Fibroblast of skin of left biceps (primary cell): ENCODE measurements around the gene MAP3K7.

ENCODE experiments used
- DNase-seq, 2 experiments: peaks; one replicate each; pipeline ENCODE4 v3.0.0-alpha.2; 2013; ENCODE audit warnings: low read depth in 2 of 2

MAP3K7 gene

GRCh38 chr6:90484385-90484784 lies 102.5 kb downstream of the MAP3K7 start:
- DNase-seq: no peak

GRCh38 chr6:90483956-90484355 lies 102.9 kb downstream of the MAP3K7 start:
- no peak for DNase-seq

- DNase-seq: no peak
Measured at GRCh38 chr6:90483116-90483839, 103.6 kb downstream of the MAP3K7 start.

DNA sequence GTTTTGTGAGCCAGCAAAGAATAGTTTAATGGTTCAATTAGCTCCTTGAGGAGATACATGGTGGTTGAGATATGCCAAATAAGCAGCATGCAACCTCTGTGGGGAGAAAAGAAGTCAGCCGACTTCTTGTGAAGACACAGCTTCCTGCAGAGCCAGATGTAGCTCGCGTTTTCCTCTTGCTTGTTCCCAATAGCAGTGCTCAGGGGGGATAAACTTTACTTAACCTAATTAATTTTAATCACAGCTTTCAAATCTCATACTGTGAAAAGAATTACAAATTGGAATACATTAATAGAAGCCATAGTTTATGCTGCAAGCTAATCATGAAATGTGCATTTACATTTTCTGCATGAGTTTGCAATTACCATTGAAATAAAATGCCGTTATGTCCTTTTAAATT lies 106.2 kb downstream of the MAP3K7 start:
- no peak for DNase-seq

GRCh38 chr6:90479603-90479926 lies 107.3 kb downstream of the MAP3K7 start:
- no peak for DNase-seq

DNA sequence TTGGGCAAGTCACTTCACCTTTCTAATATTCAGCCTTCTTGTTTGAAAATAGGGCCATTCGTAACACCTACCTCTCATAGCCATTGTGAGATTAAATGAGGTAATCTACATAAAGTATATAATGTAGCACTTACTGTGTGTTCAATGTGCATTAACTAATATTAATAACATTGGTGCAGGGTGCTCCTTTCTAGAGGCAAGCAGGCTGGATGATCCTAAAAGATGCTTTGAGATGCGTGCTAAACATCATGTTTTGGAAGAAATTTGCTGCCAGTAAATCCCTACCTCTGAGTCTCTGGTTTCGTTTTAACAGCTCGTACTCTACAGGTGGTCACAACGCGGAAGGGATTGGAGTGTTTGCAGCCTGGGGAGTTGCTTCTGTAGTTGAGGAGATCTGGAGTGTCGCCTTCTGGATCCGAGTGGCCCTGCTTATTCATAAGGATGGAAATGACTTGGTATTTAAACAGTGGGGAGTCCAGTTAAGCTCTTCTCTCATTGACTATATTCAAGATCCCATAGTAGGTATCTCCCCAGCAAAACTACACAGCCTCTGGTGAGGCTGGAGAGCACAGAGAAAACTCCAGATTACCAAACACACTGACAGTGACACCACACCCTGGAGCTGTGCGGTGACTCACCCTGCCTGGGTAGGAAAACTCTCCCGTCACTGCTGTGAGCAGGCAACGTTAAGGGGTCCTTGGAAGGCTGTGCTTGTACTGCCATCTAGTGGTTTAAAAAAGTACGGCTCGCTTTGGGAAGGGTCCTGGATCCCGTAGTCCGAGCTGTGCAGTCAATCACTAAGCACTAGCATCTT lies 107.9 kb downstream of the MAP3K7 start:
- peak; percentile 78 to 82 for DNase-seq

- DNase-seq: no peak
Measured at GRCh38 chr6:90478278-90478677, 108.6 kb downstream of the MAP3K7 start.

DNA sequence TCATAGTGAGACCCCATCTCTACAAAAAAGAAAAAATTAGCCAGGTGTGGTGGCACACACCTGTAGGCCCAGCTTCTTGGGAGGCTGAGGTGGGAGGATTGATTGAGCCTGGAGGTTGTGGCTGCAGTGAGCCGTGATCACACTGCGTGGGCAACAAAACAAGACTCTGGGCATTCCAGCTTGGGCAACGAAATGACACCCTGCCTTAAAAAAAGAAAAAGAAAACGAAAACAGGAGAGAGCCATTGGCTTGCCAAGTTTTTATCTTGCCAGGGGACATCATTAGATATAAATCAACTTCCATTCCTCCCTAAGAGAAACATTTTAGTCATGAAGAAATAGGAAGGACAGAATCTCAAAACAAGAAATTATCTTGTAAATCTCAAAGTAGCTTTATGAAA lies 109.5 kb downstream of the MAP3K7 start:
- no peak for DNase-seq

GRCh38 chr6:90472716-90473115 lies 114.2 kb downstream of the MAP3K7 start:
- DNase-seq: no peak

DNA sequence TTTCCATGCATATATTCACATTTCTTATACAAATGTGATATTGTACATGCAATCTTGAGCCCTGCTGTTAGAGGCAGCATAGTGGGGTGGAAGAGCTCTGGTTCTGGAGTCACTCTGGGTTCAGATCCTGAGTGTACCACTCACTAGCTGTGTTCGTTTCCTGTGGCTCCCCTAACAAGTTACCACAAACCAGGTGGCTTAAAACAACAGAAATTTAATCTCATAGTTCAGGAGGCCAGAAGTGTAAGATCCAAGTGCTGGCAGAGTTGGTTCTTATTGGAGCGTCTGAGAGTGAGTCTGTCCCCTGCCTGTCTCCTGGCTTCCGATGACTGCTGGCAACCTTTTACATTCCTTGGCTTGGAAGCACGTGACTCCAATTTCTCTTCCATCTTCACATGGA lies 115.6 kb downstream of the MAP3K7 start:
- DNase-seq: no peak

GRCh38 chr6:90469906-90470305 lies 117.0 kb downstream of the MAP3K7 start:
- no peak for DNase-seq

DNA sequence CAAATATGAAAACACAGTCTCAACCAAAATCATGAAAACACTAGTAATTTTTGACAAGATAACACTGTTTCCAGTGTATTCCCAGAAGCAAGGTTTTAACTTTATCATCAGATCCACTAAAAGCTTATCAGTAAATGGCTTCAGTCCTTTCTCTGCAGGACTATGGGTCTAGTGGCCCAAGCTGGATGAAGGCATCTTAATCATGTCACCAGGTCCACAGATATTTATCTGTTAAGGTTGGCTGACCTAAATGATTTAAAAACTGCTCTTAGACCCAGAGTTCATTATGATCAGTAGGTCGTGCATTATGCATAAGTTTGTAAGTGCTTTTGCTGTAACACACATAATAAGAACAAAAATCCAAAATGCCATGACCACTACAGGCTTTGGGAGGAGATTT lies 118.0 kb downstream of the MAP3K7 start:
- DNase-seq: no peak

DNA sequence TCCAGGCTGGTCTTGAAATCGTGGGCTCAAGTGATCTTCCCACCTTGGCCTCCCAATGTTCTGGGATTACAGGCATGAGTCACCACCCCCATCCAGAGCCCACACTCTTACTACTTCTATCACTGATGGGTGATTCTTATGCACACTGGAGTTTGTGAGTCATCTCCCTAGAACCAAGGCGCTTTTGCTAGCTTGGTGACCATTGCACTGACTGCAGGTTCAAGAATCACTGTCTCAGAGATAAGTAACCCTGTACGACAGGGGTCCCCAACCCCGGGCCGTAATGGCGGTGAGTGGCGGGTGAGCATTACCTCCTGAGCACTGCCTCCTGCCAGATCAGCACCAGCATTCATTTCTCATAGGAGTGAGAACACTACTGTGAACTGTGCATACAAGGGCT lies 118.8 kb downstream of the MAP3K7 start:
- no peak for DNase-seq

GRCh38 chr6:90467546-90467945 lies 119.3 kb downstream of the MAP3K7 start:
- no peak for DNase-seq

DNA sequence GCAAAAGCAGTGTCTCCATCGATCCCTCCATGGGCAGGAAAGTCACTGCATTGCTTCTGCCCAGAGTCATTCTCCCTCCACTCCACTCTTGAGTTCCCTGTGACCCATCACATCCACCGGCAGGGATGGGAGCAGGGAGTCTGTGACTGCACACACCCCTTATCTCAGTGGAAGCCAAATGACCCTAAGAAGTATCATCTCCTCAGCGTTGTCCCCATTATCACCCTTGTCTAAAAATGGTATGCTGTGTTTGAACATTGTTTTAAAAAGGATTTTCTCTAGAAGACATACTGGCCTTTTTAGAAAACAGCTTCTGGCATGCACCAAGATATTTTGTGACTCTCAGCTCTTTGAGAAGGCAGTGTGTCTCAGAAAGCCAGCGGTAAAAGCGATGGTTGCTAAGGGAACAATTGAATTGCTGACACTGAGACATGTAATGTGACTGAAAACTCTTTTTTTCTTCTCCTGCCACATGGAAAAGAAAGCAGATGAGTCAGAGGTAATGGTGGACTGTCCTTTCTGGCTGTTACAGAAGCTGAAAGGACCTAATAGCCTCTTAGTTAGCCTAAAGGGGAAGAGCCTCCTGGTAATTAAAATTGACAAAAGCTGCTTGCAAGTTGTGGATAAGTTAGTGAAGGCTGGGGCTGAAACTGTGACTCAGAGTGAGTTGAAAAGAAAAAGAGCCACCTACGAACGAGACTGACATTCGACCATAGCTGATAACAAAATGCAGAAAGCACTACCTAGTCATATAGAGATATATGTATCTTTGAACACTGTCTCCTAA lies 120.5 kb downstream of the MAP3K7 start:
- DNase-seq: no peak

DNA sequence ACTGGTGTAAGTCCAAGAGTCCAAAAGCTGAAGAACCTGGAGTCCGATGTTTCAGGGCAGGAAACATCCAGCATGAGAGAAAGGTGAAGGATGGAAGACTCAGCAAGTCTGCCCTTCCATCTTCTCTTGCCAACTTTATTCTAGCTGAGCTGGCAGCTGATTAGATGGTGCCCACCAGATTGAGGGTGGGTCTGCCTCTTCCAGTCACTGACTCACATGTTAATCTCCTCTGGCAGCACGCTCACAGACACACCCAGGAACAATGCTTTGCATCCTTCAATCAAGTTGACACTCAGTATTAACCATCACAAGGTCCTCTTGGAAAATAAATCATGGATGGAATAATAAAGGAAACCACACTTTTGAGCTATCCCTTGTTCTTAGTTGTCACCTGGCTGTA lies 121.2 kb downstream of the MAP3K7 start:
- DNase-seq: no peak

DNA sequence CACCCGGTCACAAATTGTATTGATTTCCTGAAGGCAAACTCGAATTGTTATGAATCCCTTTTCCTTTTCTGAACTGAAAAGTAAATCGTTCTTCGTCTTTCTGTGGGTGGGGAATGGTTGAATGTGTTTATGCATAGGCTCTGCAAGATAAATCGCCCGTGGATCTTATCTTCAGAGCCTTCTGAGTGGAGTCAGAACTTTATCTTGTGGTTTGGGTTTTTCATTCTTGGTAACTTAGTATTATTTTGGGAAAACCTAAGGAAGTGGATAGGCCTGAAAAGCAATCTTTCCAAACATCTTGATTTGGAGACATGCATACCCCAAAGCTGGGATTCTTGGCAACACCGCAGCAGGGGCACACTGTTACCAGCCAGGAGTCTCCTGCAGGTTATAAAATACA lies 122.4 kb downstream of the MAP3K7 start:
- no peak for DNase-seq

DNA sequence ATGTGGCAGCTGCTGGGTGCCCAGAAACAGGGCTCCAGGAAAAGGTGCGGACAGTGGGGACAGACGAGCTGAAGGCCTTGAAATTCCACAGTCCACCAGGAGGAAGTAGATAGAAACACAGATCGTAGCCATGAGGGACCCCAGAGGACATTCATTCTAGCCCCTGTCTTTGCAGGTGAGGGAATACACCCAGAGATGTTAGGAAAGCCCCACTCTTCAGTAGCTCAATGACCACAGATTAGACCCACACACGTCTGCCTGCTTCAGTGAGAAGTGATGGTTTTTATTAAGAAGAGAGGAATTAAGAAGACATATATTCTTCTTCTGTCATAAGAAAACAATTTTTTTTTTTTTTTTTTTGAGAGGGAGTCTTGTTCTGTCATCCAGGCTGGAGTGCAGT lies 123.0 kb downstream of the MAP3K7 start:
- DNase-seq: no peak
